Measurements from ENCODE around the gene BTF3L4.
A peak's percentile ranks its signal among the peaks of the same experiment; 100 is the strongest.

BTF3L4 gene

GRCh38 chr1:52032124-52032784, 23.8 kb upstream of the BTF3L4 start:
- H3K4me3 ChIP-seq (ENCODE audit: low read depth, low read length) = peak overlapping the region; percentile 55
- in situ Hi-C loops (cut with HindIII; ENCODE audit: low sequenced_read_pairs) = no loop called here

GRCh38 chr1:52032785-52033131, 23.3 kb upstream of the BTF3L4 start:
- in situ Hi-C loops (cut with HindIII; ENCODE audit: low sequenced_read_pairs) = no loop called here
- TF ChIP-seq CTCF (IDR thresholded peaks at IDR 0.05; ENCODE audit: low read depth, low read length, missing control alignments) = no peak
- DNase-seq (ENCODE audit: low read depth) = no peak
- H3K4me3 ChIP-seq (ENCODE audit: low read depth, low read length) = peak overlapping the region; percentile 55

More at GRCh38 chr1:52032124-52032784, 23.8 kb upstream of the BTF3L4 start:
- no peak for TF ChIP-seq CTCF (IDR thresholded peaks at IDR 0.05; ENCODE audit: low read depth, low read length, missing control alignments)
- no peak for DNase-seq (ENCODE audit: low read depth)

- DNase-seq (ENCODE audit: low read depth) = peak; percentile 77
- TF ChIP-seq CTCF (IDR thresholded peaks at IDR 0.05; ENCODE audit: low read depth, low read length, missing control alignments) = no peak
- peak within 1 kb of the TSS; percentile 55 for H3K4me3 ChIP-seq (ENCODE audit: low read depth, low read length)
- in situ Hi-C loops (cut with HindIII; ENCODE audit: low sequenced_read_pairs) = no loop called here
These were observed 22.7 kb upstream of the BTF3L4 start, which contains the start of gene KTI12 for GRCh38 chr1:52033190-52034049. KTI12 (minus strand) TSS chr1:52033810; CDS start chr1:52033761, 49 bp downstream.

- TF ChIP-seq CTCF (IDR thresholded peaks at IDR 0.05; ENCODE audit: low read depth, low read length, missing control alignments) = no peak
- in situ Hi-C loops (cut with HindIII; ENCODE audit: low sequenced_read_pairs) = no loop called here
- H3K4me3 ChIP-seq (ENCODE audit: low read depth, low read length) = peak overlapping the region; percentile 55
- no peak for DNase-seq (ENCODE audit: low read depth)
These were observed 22.1 kb upstream of the BTF3L4 start for GRCh38 chr1:52034050-52034384.

- no peak for TF ChIP-seq CTCF (IDR thresholded peaks at IDR 0.05; ENCODE audit: low read depth, low read length, missing control alignments)
- in situ Hi-C loops (cut with HindIII; ENCODE audit: low sequenced_read_pairs) = no loop called here
- no peak overlapping the region for H3K4me3 ChIP-seq (ENCODE audit: low read depth, low read length)
- no peak for DNase-seq (ENCODE audit: low read depth)
These were observed 18.7 kb upstream of the BTF3L4 start for GRCh38 chr1:52037402-52037814.

- DNase-seq (ENCODE audit: low read depth) = no peak
- no peak for TF ChIP-seq CTCF (IDR thresholded peaks at IDR 0.05; ENCODE audit: low read depth, low read length, missing control alignments)
- in situ Hi-C loops (cut with HindIII; ENCODE audit: low sequenced_read_pairs) = no loop called here
These were observed 18.2 kb upstream of the BTF3L4 start for GRCh38 chr1:52037909-52038308.

More at GRCh38 chr1:52037909-52038308, 18.2 kb upstream of the BTF3L4 start:
- H3K4me3 ChIP-seq (ENCODE audit: low read depth, low read length) = no peak overlapping the region
